HG03064 (cell line): ENCODE results near the gene TGFBR2.

Source experiments
- ATAC-seq: cut with Tn5 transposase; IDR thresholded peaks from one replicate; pipeline ENCODE4 v1.9.1; 2021; ENCODE audit warnings: low read depth; ENCODE audit not compliant: unreplicated experiment

The TGFBR2 gene

GRCh38 chr3:30600572-30600971, 5.8 kb upstream of the TGFBR2 start:
- ATAC-seq, result no peak

- no peak for ATAC-seq
Measured at GRCh38 chr3:30602946-30603345, 3.5 kb upstream of the TGFBR2 start.

GRCh38 chr3:30604093-30604492, 2.3 kb upstream of the TGFBR2 start:
- ATAC-seq, result no peak

GRCh38 chr3:30604558-30604957, 1.8 kb upstream of the TGFBR2 start:
- no peak for ATAC-seq

- ATAC-seq, result no peak
Measured at GRCh38 chr3:30605005-30605404, 1.4 kb upstream of the TGFBR2 start.

GRCh38 chr3:30605706-30606300, 598 bp upstream of the TGFBR2 start:
- ATAC-seq, result no peak

- ATAC-seq, result peak; percentile 53
Measured at GRCh38 chr3:30607032-30607833, 832 bp downstream of the TGFBR2 start.

- no peak for ATAC-seq
Measured at GRCh38 chr3:30608598-30608947, 2.2 kb downstream of the TGFBR2 start.

GRCh38 chr3:30609930-30610701, 3.7 kb downstream of the TGFBR2 start:
- ATAC-seq, result no peak

GRCh38 chr3:30610702-30611368, 4.4 kb downstream of the TGFBR2 start:
- no peak for ATAC-seq

GRCh38 chr3:30611613-30612436, 5.4 kb downstream of the TGFBR2 start:
- no peak for ATAC-seq

GRCh38 chr3:30612437-30613132, 6.2 kb downstream of the TGFBR2 start:
- ATAC-seq, result no peak

- no peak for ATAC-seq
Measured at GRCh38 chr3:30613133-30613825, 6.9 kb downstream of the TGFBR2 start.

GRCh38 chr3:30614373-30614772, 8.0 kb downstream of the TGFBR2 start:
- ATAC-seq, result no peak

GRCh38 chr3:30614943-30615342, 8.5 kb downstream of the TGFBR2 start:
- no peak for ATAC-seq

- no peak for ATAC-seq
Measured at GRCh38 chr3:30615615-30616346, 9.4 kb downstream of the TGFBR2 start.

- ATAC-seq, result no peak
Measured at GRCh38 chr3:30616347-30617027, 10.1 kb downstream of the TGFBR2 start.

GRCh38 chr3:30617069-30617468, 10.7 kb downstream of the TGFBR2 start:
- no peak for ATAC-seq
